Effector CD8-positive, alpha-beta T cell (primary cell): Measurements from ENCODE around the gene THAP5.
A peak's percentile ranks its signal among the peaks of the same experiment; 100 is the strongest.
"Not testable (repeated sequence)": the region's sequence is repeated elsewhere in the genome, so short reads cannot be mapped to it uniquely, and the experiment has no call there.

ENCODE experiments used
- DNase-seq: peaks from one replicate; lab custom pipeline; 2025; lab: John Stamatoyannopoulos, UW

Gene THAP5

DNA sequence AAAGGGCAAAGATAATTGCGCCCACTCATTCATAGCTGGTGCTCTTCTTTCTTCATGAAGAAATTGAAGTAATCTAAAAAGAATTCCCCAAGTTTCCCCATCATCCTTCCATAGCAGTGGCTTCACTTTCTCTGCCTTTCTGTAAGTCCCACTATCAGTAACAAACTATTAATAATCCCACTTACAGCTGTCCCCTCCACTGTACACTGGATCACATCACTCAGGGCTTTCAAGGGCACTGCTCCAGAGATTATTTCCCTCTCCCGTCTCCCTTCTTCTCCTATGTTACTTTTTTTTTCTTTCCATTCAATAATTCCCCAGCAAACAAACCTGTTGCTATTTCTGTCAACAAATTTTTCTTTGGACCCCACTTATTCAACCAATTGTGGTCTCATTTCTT lies 16.3 kb upstream of the THAP5 start:
- DNase-seq = no peak

DNA sequence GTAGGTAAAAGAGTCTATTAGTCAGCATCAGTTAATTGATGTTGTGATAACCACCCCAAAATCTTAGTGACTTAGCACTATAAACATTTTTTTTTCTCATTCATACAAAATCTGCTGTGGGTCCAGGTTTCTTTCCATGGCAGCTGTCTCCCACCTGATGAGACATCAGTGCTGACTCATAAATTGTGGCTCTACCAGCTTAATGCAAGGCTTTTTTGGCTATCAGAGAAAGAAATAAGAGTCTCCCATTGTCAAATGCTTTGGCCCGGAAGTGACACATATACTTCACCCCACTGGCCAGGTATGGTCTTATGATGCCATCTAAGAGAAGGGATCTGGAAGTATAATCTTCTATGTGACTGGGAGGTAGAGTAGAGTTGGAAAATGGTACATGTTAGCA lies 14.7 kb upstream of the THAP5 start:
- no peak for DNase-seq

DNA sequence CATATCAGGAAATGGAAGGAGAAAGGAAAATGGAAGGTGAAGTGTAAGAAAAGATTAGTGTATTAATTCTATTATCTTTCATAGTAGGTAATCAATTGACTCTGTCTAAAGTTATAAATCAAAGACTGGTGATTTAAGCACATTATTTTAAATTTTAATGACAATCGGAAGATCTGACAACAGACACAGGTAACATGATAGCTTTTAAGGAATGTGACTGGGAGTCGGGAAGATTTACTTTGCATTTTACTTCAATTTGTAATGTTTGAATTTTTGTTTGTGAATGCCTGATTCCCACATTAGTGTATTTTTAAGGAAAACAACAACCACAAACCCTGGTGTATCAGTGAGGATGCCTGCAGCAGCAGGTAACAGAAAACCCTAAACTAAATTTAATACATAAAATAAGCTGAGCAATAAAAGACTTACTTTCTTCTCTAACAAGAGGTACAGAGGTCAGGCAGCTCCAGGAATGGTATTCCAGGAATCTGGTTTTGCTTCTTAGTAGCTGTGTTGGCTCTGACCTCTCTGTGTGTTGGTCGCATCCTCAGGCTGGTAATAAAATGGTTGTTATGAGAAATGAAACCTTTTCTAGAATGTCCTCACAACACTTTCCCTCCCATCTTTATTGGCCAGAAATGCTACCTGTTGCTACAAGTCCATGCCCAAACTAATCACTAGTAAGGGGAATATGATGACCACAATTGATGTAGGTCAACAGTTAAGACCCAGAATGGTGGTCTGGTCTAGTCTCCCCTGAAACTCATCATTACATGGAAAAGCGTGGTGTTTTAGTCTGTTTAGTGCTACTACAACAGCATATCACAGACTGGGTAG lies 12.4 kb upstream of the THAP5 start:
- no peak for DNase-seq

DNA sequence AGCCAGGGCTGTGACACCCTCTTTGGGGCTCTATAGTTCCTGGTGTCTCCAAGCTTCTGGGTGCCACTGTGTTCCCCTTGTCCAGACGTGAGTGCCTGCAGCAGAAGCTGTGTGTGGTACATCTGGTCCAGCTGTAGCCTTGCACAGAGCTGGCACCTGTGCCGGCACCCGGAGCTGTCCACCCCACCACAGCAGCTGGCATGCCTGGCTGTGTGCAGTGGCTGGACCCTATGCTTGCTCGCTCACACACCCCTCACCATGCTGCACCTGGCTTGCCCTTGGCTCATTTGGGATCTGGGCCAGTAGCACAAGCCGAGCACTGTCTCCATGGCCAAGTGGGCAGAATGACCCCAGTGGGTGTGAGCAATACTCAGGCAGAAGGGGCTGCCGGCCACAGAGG lies 10.8 kb upstream of the THAP5 start:
- DNase-seq = no peak

DNA sequence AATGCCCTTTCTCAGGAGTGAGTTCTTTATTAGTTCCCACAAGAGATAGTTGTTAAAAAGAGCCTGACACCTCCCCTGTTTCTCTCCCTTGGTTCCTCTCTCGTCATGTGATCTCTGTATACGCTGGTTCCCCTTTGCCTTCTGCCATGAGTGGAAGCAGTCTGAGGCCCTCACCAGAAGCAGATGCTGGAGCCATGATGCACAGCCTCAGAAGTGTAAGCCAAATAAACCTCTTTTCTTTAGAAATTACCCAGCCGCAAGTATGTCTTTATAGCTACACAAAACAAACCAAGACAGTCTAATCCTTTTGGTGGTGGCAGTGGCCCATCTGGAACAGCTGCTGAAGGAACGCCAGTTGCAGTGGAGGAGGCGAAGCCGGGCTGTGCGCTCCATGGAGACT lies 9.4 kb upstream of the THAP5 start:
- no peak for DNase-seq

DNA sequence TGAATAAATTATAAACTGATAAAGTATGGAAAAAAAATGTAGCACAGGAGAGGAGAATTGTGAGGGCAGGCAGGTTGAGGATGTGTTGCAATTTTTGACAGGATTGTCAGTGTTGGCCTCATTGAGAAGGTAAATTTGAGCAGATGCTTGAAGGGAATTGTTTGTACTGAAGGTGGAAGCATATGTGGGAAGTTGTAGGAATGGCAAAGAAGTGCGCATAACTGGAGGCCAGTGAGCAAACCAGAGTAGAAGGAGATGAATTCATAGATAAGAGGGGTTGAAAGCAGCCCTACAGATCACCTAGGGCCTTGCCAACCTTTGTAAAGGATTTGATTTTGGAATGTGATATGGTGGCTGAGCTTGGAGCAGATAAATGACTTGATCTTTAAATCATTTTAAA lies 6.6 kb upstream of the THAP5 start:
- no peak for DNase-seq

DNA sequence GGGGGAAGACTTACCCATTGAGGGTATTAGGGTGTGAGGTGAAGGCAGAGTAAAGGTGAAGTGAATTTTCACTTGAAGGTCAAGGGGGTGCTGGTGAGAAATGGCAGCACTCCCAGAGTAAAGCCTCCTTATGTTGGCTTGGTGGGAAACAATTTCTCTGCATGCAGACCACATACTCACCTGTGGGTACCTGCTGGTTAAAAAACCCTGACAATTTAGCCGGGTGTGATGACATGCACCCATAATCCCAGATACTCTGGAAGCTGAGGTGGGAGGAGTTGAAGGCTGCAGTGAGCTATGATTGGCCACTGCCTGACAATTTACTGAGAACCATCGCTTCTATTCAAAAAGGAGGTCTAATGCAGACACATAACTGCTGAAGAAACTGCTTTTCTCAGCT lies 5.7 kb upstream of the THAP5 start:
- DNase-seq = no peak

DNA sequence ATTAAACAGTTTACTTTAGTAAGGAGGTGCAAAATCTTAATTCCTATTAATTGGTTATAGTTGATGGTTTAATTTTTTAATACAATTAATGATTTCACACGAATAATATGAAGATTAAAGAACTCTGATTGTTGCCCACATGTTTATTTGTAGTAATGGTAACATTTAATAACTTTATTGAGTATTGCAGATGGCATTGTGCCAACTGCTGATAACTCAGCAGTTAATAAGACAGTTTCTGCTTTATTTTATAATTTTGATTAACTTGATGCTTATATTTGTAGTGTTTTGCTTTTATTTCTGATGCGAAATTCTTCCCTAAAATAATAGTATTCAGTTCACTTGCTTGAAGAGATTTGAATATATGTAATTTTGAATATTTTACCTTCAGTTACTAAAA lies 3.0 kb upstream of the THAP5 start:
- no peak for DNase-seq

DNA sequence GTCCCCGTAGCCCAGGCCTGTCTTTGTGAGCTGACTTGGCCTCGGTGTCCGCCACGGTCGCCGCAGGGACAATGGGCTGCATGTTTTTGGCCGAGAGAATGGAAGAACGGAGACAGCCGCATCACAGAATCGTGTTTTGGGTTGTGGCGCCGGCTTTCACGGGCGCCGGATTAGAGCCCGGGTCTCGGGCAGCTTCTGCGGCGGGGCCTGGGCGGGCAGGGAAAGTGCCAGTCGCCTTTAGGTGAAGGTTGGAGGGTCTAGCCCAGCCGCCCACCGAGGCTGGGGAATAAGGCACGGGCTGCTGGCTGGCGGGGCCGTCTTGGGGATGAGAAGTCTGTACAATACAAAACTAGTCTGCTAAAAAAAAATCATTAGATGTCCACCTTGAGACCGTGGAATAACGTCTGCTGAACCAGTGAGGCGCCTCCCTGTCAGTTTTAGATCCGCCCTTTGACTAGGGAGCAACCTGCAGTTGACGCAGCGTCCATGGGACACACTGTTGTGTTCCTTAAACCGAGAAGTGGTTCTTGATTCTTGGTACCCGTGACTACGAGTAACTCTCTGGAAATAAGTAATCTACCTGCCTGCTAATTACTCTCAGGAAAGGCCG lies 745 bp upstream of the THAP5 start:
- DNase-seq = peak; percentile 28

DNA sequence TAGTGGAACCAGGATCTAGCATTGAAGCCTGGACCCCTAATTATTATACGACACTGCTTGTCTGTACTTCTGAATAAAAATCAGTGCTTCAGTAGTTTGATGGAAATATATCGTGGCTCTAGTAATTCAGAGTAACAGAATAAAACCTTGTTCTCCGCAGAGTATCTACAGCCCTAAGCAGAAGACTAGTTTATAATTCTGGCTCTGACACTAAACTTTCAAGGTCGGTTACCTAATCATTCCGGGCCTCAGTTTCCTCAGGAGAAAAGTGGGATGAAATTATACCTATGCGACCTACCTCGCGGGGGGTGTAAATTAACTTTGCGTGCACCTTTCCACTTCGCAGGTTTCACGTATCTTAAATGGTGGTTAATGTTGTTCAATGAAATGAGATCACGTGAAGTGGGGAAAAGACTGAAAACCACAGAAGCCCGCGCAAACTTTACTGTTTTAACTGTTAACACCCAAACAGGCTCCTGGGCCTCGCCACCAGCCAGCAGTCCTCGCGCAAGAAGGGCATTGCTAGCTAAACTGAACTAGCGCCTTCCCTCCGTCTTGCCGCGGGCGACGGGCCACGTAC lies 615 bp downstream of the THAP5 start:
- no peak for DNase-seq

DNA sequence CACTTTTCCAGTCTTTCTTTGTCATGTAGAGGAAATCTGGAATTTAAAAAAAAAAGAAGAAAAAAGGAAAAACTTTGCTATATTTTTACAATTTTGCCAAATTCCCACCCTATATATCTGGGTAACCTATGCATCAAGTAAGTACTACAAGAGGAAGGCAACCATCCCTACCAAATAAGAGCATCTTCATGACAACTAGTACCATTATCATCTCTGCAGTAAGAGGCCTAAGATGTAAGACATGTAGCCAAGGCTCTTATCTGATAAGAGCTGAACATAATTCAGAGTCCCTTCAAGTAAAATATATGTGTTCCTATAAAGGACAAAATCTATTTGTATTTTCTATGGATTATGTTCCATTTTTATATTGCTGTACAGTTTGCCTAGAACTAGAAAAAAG lies 3.5 kb downstream of the THAP5 start:
- DNase-seq = no peak

DNA sequence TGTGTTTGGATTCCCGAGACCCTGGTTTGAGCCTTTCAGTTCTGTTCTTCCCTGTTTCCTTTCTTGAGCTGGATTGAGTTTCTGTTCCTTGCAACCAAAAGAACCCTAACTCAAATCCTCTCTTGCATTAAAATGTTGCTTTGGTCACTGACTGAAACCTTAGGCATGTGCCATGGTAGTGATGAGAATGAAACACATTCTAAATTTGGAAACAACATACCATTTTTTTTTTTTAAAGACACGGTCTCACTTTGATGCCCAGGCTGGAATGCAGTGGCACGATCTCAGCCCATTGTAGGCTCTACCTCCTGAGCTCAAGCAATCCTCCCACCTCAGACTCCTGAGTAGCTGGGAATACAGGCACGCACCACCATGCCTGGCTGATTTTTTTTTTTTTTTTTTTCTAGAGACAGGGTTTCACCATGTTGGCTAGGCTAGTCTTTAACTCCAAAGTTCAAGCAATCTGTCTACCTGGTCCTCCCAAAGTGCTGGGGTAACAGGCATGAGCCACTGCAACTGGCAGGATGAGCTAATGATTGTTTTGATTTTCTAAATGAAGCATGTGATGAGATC lies 8.4 kb downstream of the THAP5 start:
- no peak for DNase-seq

DNA sequence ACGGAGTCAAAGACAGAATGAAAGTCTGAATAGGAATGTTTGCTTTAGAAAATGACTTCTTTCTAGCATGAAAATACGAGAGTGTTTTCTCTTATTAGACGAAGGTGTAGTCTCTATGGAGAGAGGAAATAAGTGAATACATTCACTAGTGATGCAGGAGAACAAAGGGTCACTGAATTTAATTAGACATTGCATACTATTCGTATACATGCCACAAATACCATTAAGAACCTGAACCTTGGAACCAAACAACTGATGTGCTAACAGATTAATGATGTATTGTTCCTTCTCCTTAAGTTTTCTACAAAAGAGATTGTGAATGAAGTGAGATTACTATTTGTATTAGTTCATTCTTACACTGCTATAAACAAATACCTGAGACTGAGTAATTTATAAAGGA lies 10.3 kb downstream of the THAP5 start:
- no peak for DNase-seq

DNA sequence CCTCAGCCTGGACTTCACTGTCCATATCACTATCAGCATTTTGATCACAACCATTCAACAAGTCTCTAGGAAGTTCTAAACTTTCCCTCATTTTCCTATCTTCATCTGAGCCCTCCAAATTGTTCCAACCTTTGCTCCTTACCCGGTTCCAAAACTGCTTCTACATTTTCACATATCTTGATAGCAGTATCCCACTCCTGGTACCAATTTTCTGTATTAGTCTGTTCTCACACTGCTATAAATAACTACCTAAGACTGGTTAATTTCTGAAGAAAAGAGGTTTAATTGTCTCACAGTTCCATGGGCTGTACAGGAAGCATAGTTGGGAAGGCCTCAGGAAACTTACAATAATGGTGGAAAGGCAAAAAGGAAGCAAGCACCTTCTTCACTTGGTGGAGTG lies 11.9 kb downstream of the THAP5 start:
- no peak for DNase-seq

DNA sequence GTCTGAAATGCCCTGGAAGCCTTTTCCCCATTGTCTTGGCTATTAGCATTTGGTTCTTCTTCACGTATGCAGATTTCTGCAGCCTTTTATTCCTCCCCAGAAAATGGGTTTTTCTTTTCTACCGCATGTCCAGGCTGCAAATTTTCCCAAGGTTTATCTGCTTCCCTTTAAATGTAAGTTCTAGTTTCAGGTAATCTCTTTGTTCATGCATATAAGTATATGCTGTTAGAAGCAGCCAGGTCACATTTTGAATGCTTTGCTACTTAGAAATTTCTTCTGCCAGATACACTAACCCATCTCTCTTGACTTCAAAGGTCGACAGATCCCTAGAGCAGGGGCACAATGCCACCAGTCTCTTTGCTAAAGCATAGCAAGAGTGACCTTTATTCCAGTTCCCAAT lies 12.3 kb downstream of the THAP5 start:
- DNase-seq = no peak

DNA sequence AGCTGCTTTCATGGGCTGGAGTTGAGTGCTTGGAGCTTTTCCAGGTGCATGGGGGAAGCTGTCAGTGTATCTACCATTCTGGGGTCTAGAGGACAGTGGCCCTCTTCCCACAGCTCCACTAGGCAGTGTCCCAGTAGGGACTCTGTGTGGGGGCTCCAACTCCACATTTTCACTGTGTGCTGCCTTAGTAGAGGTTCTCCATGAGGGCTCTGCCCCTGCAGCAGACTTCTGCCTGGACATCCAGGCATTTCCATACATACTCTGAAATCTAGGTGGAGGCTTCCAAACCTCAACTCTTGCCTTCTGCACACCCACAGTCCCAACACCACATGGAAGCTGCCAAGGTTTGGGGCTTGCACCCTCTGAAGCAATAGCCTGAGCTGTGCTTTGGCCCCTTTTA lies 12.8 kb downstream of the THAP5 start:
- DNase-seq = not testable (repeated sequence)

DNA sequence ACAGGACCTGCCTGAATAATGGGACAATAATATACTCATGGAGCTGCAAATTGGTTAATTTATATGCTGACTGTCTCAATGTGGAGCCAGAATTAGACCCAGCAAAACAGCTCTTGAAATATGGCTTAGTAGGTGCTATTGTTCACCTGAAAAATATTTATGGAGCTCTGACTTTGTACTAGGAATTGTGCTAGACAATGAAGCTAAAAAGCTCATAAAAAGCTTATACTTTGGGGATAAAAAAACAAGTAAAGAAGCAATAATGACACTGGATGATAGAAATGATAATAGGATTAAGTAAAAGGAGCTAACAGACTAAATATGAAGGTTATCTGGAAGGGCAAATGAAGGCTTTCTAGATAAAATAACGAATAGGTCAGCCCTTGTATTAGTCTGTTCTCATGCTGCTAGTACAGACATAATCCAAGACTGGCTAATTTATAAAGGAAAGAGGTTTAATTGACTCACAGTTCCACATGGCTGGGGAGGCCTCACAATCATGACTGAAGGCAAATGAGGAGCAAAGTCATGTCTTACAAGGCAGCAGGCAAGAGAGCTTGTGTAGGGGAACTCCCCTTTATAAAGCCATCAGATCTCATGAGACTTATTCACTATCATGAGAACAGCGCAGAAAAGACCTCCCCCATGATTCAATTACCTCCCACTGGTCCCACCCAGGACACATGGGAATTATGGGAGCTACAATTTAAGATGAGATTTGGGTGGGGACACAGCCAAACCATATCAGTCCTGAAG lies 21.2 kb downstream of the THAP5 start:
- not testable (repeated sequence) for DNase-seq

DNA sequence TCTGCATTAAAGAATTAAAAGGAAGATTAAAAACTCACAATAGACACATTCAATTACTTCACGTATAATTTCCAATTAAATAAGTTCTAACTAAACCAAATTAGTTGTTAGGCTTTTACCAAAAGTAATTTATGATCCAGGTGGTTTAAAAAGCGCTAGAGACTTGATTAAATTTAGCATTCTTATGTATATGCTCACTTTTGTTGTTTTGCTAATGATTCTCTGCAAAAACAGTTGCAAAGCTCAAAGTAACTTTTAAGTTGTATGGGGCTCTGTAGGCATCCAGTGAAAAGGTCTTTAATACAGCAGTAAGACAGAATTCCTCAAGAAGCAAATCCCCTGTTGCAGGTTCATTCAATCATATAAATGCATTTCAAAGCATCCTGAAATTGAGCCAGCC lies 28.0 kb downstream of the THAP5 start:
- DNase-seq = no peak

DNA sequence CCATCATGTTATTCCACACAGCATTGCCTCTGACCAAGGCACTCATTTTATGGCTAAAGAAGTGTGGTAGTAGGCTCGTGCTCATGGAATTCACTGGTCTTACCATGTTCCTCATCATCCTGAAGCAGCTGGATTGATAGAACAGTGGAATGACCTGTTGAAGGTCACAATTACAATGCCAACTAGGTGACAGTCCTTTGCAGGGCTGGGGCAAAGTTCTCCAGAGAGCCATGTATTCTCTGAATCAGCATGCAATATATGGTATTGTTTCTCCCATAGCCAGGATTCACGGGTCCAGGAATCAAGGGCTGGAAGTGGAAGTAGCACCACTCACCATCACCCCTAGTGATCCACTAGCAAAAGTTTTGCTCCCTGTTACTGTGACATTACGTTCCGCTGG lies 30.8 kb downstream of the THAP5 start:
- DNase-seq = not testable (repeated sequence)

DNA sequence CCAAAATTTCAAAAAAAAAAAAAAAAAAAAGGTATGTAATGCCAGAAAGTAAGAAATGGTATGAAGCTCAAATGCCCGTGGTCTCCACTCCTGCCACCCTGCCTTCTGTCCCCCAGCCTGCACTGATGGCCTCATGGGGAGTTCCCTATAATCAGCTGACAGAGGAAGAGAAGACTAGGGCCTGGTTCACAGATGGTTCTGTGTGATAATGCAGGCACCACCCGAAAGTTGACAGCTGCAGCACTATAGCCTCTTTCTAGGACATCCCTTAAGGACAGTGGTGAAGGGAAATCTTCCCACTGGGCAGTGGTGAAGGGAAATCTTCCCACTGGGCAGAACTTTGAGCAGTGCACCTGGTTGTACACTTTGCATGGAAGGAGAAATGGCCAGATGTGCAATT lies 31.3 kb downstream of the THAP5 start:
- not testable (repeated sequence) for DNase-seq

DNA sequence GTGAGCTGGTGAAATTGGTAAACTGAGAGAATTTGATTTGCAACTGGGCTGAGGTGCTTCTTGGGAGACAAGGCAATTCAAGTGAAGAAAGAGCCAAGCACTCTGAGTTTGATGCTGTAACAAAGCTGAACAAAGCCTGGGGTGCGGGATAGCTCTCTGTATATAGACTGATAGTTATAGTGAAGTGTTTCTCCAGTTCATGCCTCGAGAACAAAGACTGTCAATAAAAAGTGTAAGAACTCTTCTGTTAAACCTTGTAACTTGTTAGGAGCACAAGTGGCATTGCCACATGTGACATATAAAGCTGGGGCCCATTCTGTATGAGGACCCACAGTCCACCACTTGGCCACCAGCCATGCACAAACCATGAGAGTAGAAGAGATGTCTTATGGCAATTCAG lies 32.3 kb downstream of the THAP5 start:
- DNase-seq = no peak

DNA sequence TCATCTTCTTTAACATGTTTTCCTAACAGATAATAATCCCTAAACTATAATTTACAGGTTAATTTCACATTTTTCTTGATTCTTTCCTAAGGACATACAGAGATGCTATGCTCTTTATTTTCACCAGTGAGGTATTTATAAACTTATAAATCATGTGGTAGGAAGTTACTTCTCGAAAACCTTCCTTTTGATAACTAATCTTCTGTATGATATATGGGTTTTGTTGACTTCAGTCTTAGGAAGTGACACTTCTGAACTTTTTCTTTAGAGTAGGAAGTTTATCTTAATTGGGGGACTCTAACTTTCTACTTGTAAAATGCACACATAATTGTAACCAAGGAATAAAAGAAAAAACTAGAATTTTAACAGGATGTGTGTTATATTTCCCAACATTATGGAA lies 33.8 kb downstream of the THAP5 start:
- no peak for DNase-seq
